Measurements from ENCODE around the gene CLPTM1. TPM values are rescaled to one million over a fixed set of nuclear protein-coding genes. Genes with fewer than 3 reads are reported as not detected.
"Not testable (repeated sequence)": the region's sequence is repeated elsewhere in the genome, so short reads cannot be mapped to it uniquely, and the experiment has no call there.

The CLPTM1 gene
- total and polyA plus RNA-seq, 2 of the 8 experiments (the other 6 are each of a cell fraction or from before 2014, with no cell fraction given), result 84.8 to 108 TPM

DNA sequence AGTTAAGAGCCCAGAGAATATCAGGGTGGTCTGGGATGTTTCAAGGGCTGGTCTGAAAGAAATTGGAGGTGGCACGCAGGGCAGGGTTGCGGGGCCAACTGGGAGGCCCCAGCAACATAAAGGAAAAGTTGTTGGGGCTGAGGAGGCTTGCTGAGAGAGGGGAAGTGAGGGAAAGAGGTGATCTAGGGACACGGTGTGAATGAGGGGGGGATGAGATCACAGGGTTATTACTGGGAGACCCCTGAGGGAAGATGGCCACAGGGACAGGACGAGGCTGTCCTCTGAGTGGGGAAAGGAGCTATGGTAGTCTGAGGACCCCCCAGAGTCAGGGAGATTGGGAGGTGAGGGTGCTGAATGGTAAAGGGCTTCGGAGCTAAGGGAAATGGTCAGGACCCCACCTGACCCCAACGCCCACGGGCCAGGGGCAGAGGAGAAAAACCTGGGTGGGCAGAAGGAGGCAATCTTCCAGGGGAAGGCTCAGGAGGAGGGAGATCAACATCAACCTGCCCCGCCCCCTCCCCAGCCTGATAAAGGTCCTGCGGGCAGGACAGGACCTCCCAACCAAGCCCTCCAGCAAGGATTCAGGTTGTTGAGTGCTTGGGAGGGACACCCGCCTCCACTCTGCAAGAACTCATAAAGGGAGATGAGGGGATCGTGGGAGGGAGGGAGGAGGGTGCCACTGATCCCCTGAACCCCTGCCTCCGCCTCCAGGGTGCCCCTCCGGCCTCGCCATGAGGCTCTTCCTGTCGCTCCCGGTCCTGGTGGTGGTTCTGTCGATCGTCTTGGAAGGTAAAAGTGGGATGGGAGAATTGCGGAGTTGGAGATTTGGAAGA lies 28.7 kb upstream of the CLPTM1 start:
- 77% methylated on average over 11 of the region's 19 CpGs; no CpG with 5 or more reads in 1 of the 2 experiments for WGBS, 2 experiments (ENCODE audit: extremely low coverage in 1 of 2, insufficient coverage in 1 of 2, insufficient read length in 1 of 2, insufficient replicate concordance in 2 of 2, low coverage in 1 of 2, low lambda C conversion rate in 2 of 2, missing lambda C conversion rate in 1 of 2)
- not testable (repeated sequence) for FAIRE-seq; H3K79me1 ChIP-seq (ENCODE audit: low read depth, low read length); H3K9ac ChIP-seq (replicated peaks in 1 of 4; ENCODE audit: extremely low read depth in 1 of 4, low read depth in 3 of 4, low read length in 3 of 4); H3K27me3 ChIP-seq (replicated peaks in 1 of 4; ENCODE audit: control insufficient read depth in 3 of 4, extremely low read depth in 1 of 4, insufficient read depth in 3 of 4, low read length in 3 of 4); H3K56ac ChIP-seq (replicated peaks; ENCODE audit: insufficient read length, low read depth, low read length); H3K79me2 ChIP-seq (ENCODE audit: control insufficient read depth in 1 of 2, insufficient read depth in 2 of 2, low read length in 2 of 2); H2BK120ac ChIP-seq (replicated peaks; ENCODE audit: low read depth, low read length); H3K14ac ChIP-seq (ENCODE audit: insufficient read length); H3K23ac ChIP-seq (ENCODE audit: insufficient read length); H2BK20ac ChIP-seq (ENCODE audit: low read length); H4K20me1 ChIP-seq (replicated peaks in 1 of 2; ENCODE audit: control insufficient read depth in 1 of 2, insufficient read depth in 2 of 2, low read length in 2 of 2); H2AK5ac ChIP-seq (ENCODE audit: low read depth, low read length); H4K5ac ChIP-seq (ENCODE audit: insufficient read length, low read depth, low read length); H3K36me3 ChIP-seq (ENCODE audit: control insufficient read depth in 2 of 4, insufficient read depth in 4 of 4, low read length in 3 of 4); H3K4me1 ChIP-seq (replicated peaks in 1 of 4; ENCODE audit: control insufficient read depth in 3 of 4, insufficient read depth in 4 of 4, low read length in 3 of 4); DNase-seq (ENCODE audit: low read depth in 1 of 2, low spot score in 2 of 2); H3K18ac ChIP-seq (ENCODE audit: extremely low read depth, low read length); H3K9me3 ChIP-seq (ENCODE audit: insufficient read depth in 2 of 2, low read depth in 1 of 2, low read length in 1 of 2); H2BK5ac ChIP-seq (ENCODE audit: low read depth, low read length); H3K27ac ChIP-seq (ENCODE audit: low read depth, low read length); H2AFZ ChIP-seq (ENCODE audit: low read length); H3K23me2 ChIP-seq (ENCODE audit: low read depth, low read length)
- Histone ChIP-seq H2BK12ac (ENCODE audit: low read depth, low read length) (0 out of 2 replicates have a peak overlapping the region, but pooled peaks have one; percentile 60), H3K4me2 (ENCODE audit: insufficient read depth in 1 of 2, low read depth in 2 of 2, low read length in 2 of 2) (peak overlapping the region; percentile 41 to 61; a peak in 3 of 4 replicates), H4K8ac (ENCODE audit: extremely low read depth, insufficient read depth, low read length) (peak overlapping the region; percentile 91), H4K91ac (replicated peaks; ENCODE audit: insufficient read length, low read length) (peak overlapping the region; percentile 91), H2BK15ac (ENCODE audit: low read length) (0 out of 2 replicates have a peak overlapping the region, but pooled peaks have one; percentile 72), H3K4ac (replicated peaks; ENCODE audit: insufficient read length, low read depth, low read length) (peak overlapping the region; percentile 90), H3K4me3 (ENCODE audit: extremely low read depth in 1 of 4, insufficient read depth in 2 of 4, low read depth in 3 of 4, low read length in 4 of 4) (peak overlapping the region in 2 of 4 experiments; percentile 10 to 45; a peak in 3 of 8 replicates)
- peak in 1 of 2 experiments; percentile 37; a peak in 1 of 3 replicates for TF ChIP-seq POLR2A (IDR thresholded peaks at IDR 0.05; ENCODE audit: control extremely low read depth in 1 of 2, low read depth in 2 of 2, low read length in 2 of 2)
- ChIA-PET POLR2A (ENCODE audit: partially characterized antibody) (interaction anchor here (1.0 to 2.9 kb wide), 5 partner anchors 12 to 154 kb away, joined by 3 to 15 read pairs (median 9); partner anchors contain the start of genes APOC1 and APOE), CTCF (ENCODE audit: partially characterized antibody) (interaction anchor here (0.9 to 1.7 kb wide), 4 partner anchors 17 to 25 kb away, joined by 3 to 6 read pairs (median 4); no protein-coding TSS in a partner anchor)
